Endothelial cell of umbilical vein (primary cell): ENCODE measurements around the gene MTPN. TPM values are rescaled to one million over a fixed set of nuclear protein-coding genes. Genes with fewer than 3 reads are reported as not detected.

ENCODE experiments used
- BruUV-seq: library from RNA; stranded (reverse); fragments of 400-500 nt; replicated peaks from 2 replicates; lab custom pipeline; 2021; lab: Mats Ljungman, UMichigan
- CTCF ChIA-PET: fragments of 300-600, 350-600 bp; sonication (Branson Sonifier 250); formaldehyde crosslinking; loops from one replicate; lab custom pipeline; 2021; ENCODE audit warnings: antibody characterized with exemption, inconsistent platforms; lab: Charles Lee
- POLR2A ChIA-PET: fragments of 300-600, 350-600 bp; sonication (Branson Sonifier 250); formaldehyde crosslinking; loops from one replicate; lab custom pipeline; 2021; ENCODE audit warnings: antibody characterized with exemption, inconsistent platforms; lab: Charles Lee
- DNase-seq: peaks from one replicate; pipeline ENCODE4 v3.0.0-alpha.2; 2011; ENCODE audit warnings: low read depth, low spot score
- FAIRE-seq: peaks from 2 replicates; lab custom pipeline; 2011; peaks lifted over from hg19 to GRCh38; lab: Jason Lieb, UNC
- H2AFZ ChIP-seq: 2 replicates; pipeline ENCODE4 v1.6.0; 2012; ENCODE audit warnings: low read depth, low read length, control low read depth, inconsistent platforms
- H3K27ac ChIP-seq: 2 replicates; pipeline ENCODE4 v1.5.1; 2011; ENCODE audit warnings: low read depth, mild to moderate bottlenecking, control low read depth, low read length, moderate library complexity; ENCODE audit not compliant: insufficient read depth
- H3K27me3 ChIP-seq, 2 experiments: 2 replicates each; pipeline versions ENCODE4 v1.6.0 to v1.6.1; 2011; ENCODE audit warnings: low read length in 2 of 2, mixed read lengths in 1 of 2; ENCODE audit not compliant: control insufficient read depth in 2 of 2, insufficient read depth in 2 of 2
- H3K36me3 ChIP-seq, 2 experiments: 2 replicates in 1 of 2; 3 replicates in 1 of 2; pipeline ENCODE4 v1.5.1; 2011; ENCODE audit warnings: low read length in 2 of 2, mild to moderate bottlenecking in 1 of 2, moderate library complexity in 1 of 2; ENCODE audit not compliant: control insufficient read depth in 2 of 2, insufficient read depth in 2 of 2; ENCODE audit errors: extremely low read depth in 1 of 2
- H3K4me1 ChIP-seq: 3 replicates; pipeline ENCODE4 v1.5.1; 2011; ENCODE audit warnings: mild to moderate bottlenecking, low read length; ENCODE audit not compliant: control insufficient read depth, insufficient read depth; ENCODE audit errors: extremely low read depth
- H3K4me2 ChIP-seq: 2 replicates; pipeline ENCODE4 v1.6.1; 2011; ENCODE audit warnings: low read length, control low read depth, mixed read lengths; ENCODE audit not compliant: insufficient read depth
- H3K4me3 ChIP-seq, 3 experiments: fragments of 200-600 bp in 1 of 3; sonication (generic), shearing (Covaris generic) in 1 of 3; replicated peaks in 1 of 3; 2 replicates each; pipeline ENCODE4 v1.5.1; 2011 to 2016; ENCODE audit warnings: control low read depth in 3 of 3, low read length in 3 of 3, mild to moderate bottlenecking in 2 of 3, inconsistent platforms in 1 of 3, low read depth in 1 of 3, moderate library complexity in 1 of 3; ENCODE audit not compliant: insufficient read depth in 1 of 3
- H3K79me2 ChIP-seq: 2 replicates; pipeline ENCODE4 v1.6.0; 2012; ENCODE audit warnings: low read length, inconsistent platforms; ENCODE audit not compliant: control insufficient read depth, insufficient read depth
- H3K9ac ChIP-seq: replicated peaks from 2 replicates; pipeline ENCODE3; 2011; ENCODE audit warnings: low read length, control low read depth; ENCODE audit not compliant: insufficient read depth; ENCODE audit errors: extremely low read depth
- H3K9me1 ChIP-seq: replicated peaks from 3 replicates; pipeline ENCODE4 v1.6.0; 2011; ENCODE audit warnings: mild to moderate bottlenecking, low read length; ENCODE audit not compliant: control insufficient read depth, insufficient read depth; ENCODE audit errors: extremely low read depth
- H3K9me3 ChIP-seq: replicated peaks from 2 replicates; pipeline ENCODE4 v1.5.1; 2012; ENCODE audit warnings: low read length, inconsistent platforms; ENCODE audit not compliant: control insufficient read depth, insufficient read depth
- H4K20me1 ChIP-seq: replicated peaks from 2 replicates; pipeline ENCODE3; 2011; ENCODE audit warnings: mild to moderate bottlenecking, low read length; ENCODE audit not compliant: control insufficient read depth, insufficient read depth; ENCODE audit errors: extremely low read depth
- CTCF ChIP-seq, 2 donors: IDR thresholded peaks; 1 replicate in 1 of 2; 2 replicates in 1 of 2; pipeline ENCODE4 v1.5.1; 2011; ENCODE audit warnings: low read length in 2 of 2, mild to moderate bottlenecking in 2 of 2, moderate library complexity in 2 of 2, control low read depth in 1 of 2, inconsistent platforms in 1 of 2, low read depth in 1 of 2; ENCODE audit not compliant: insufficient read depth in 1 of 2; ENCODE audit errors: extremely low read depth in 1 of 2
- EZH2 ChIP-seq: IDR thresholded peaks from 2 replicates; pipeline ENCODE4 v1.6.1; 2012; ENCODE audit warnings: borderline replicate concordance, low read depth, mild to moderate bottlenecking, moderate library complexity, low read length, inconsistent platforms; ENCODE audit not compliant: severe bottlenecking
- FOS ChIP-seq: IDR thresholded peaks from 2 replicates; pipeline ENCODE4 v1.6.1; 2011; ENCODE audit warnings: mild to moderate bottlenecking, low read length, moderate library complexity, borderline replicate concordance; ENCODE audit not compliant: insufficient read depth
- GATA2 ChIP-seq: IDR thresholded peaks from 2 replicates; pipeline ENCODE4 v1.7.0; 2011; ENCODE audit warnings: low read depth, mild to moderate bottlenecking, moderate library complexity, mixed read lengths, low read length; ENCODE audit not compliant: insufficient read length, insufficient read depth
- JUN ChIP-seq: IDR thresholded peaks from 2 replicates; pipeline ENCODE4 v1.6.1; 2011; ENCODE audit warnings: borderline replicate concordance, low read depth; ENCODE audit not compliant: insufficient read length, insufficient read depth
- MAX ChIP-seq: IDR thresholded peaks from 2 replicates; pipeline ENCODE4 v1.6.1; 2011; ENCODE audit not compliant: insufficient read depth, insufficient read length
- MYC ChIP-seq: IDR thresholded peaks from one replicate; pipeline ENCODE4 v1.6.1; 2011; ENCODE audit warnings: mild to moderate bottlenecking, low read depth, low read length
- POLR2A ChIP-seq: IDR thresholded peaks from 2 replicates; pipeline ENCODE4 v1.6.1; 2012; ENCODE audit warnings: low read depth, mild to moderate bottlenecking, control low read depth, low read length
- POLR2AphosphoS5 ChIP-seq: IDR thresholded peaks from 2 replicates; pipeline ENCODE4 v1.6.1; 2012; ENCODE audit warnings: low read depth, mild to moderate bottlenecking, control low read depth, low read length, moderate library complexity; ENCODE audit not compliant: insufficient read depth
- dilution Hi-C: fragments of 300-500 bp; cut with MboI; formaldehyde crosslinking; loops from one replicate; pipeline ENCODE4 v1.15.0; 2019; ENCODE audit warnings: low sequenced_read_pairs; ENCODE audit not compliant: extremely low pct_ligation_motif_present
- intact Hi-C: fragments of 100-400 bp; cut with micrococcal nuclease; formaldehyde crosslinking; loops from one replicate; pipeline ENCODE4 v1.10.0; 2022
- polyA plus RNA-seq, 4 experiments: library from polyadenylated mRNA; depleted of rRNA in 3 of 4; stranded (reverse) in 3 of 4; unstranded in 1 of 4; fragments of >200 nt; gene quantifications; 2 replicates each; pipeline versions ENCODE4 v1.2.1 to v1.2.3, GENCODE V29; 2011 to 2012; ENCODE audit warnings: missing spikeins in 1 of 4
- total RNA-seq: library from RNA; stranded (reverse); gene quantifications from 2 replicates; pipeline ENCODE4 v1.2.3, GENCODE V29; 2021

Gene MTPN
- total and polyA plus RNA-seq, 2 donors (not counting 3 experiments of a cell fraction or from before 2014, with no cell fraction given), result 58.1 to 174 TPM

DNA sequence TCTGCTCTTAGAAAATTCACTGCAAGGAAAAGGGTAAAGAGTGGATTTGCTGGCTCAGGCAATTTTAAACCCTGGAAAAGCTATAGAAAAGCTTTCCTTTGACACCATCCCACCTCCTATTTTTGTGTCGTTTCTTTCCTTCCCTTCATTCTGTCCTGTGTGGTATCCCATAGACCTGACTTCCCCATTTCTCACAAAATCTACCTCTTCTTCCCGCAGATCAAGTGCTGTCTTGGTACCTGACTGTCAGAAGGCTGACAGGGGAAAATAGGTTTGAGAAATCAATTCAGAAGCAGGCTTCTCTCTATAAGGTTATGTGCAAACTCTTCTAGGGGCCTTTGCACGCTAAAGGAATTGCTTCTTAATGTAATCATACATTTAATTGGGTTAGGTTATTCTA, 98.9 kb downstream of the MTPN start:
- Histone ChIP-seq H3K4me1 (no peaks in the 10 kb centered on the region), H3K4me2 (no peak overlapping the region), H3K27me3 (peaks cover 3 to 4% of the 10 kb centered on the region in 2 experiments), H2AFZ (no peak overlapping the region), H3K36me3 (no peaks in the 10 kb centered on the region), H3K9ac (no peak overlapping the region), H3K9me1 (no peaks in the 10 kb centered on the region), H3K27ac (no peak overlapping the region), H3K9me3 (no peaks in the 10 kb centered on the region), H3K79me2 (no peaks in the 10 kb centered on the region), H3K4me3 (no peak overlapping the region), H4K20me1 (no peaks in the 10 kb centered on the region)
- no peak for DNase-seq
- TF ChIP-seq POLR2A, result no peak
- TF ChIP-seq CTCF (IDR thresholded peaks at IDR 0.05; ENCODE audit: extremely low read depth in 1 of 2, insufficient read depth in 1 of 2, low read depth in 1 of 2, low read length in 2 of 2), result no peak
- no peak for TF ChIP-seq EZH2
- no peak for TF ChIP-seq JUN
- BruUV-seq, result no TSS peak
- dilution Hi-C loops (no loop called here), intact Hi-C loops (no loop called here)
- ChIA-PET POLR2A (no interaction called here), CTCF (no interaction called here)
- FAIRE-seq, result no peak

DNA sequence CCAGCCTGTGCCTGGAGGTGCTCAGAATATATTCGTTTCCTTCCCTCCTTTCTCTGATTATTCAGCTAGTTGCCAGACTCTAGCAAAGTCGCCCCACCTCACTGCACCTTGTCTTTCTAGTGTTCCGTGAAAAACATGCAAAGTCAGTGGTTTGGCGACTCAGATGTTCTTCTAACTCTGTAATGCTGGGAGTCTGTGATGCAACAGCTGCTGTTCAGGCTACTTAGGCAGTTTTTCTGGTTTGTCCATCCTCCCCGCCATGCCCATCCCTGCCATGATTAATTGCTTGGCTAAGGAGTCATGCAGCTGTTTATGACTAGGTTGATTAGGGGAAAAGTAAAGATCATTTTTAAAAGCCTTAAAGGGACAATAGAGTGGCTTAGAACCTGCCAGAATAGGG, 99.4 kb downstream of the MTPN start:
- Histone ChIP-seq H3K36me3 (no peaks in the 10 kb centered on the region), H3K4me2 (no peak overlapping the region), H2AFZ (no peak overlapping the region), H3K9ac (no peak overlapping the region), H3K27ac (no peak overlapping the region), H3K9me1 (no peaks in the 10 kb centered on the region), H4K20me1 (no peaks in the 10 kb centered on the region), H3K4me1 (no peaks in the 10 kb centered on the region), H3K4me3 (no peak overlapping the region), H3K79me2 (no peaks in the 10 kb centered on the region), H3K9me3 (no peaks in the 10 kb centered on the region), H3K27me3 (peaks cover 3 to 4% of the 10 kb centered on the region in 2 experiments)
- BruUV-seq, result no TSS peak
- dilution Hi-C loops (no loop called here), intact Hi-C loops (no loop called here)
- no peak for TF ChIP-seq JUN
- no peak for TF ChIP-seq MYC
- TF ChIP-seq POLR2AphosphoS5, result no peak
- TF ChIP-seq EZH2, result no peak
- no peak for TF ChIP-seq CTCF (IDR thresholded peaks at IDR 0.05; ENCODE audit: extremely low read depth in 1 of 2, insufficient read depth in 1 of 2, low read depth in 1 of 2, low read length in 2 of 2)
- TF ChIP-seq MAX, result no peak
- no peak for TF ChIP-seq GATA2
- TF ChIP-seq FOS, result no peak
- no peak for TF ChIP-seq POLR2A
- ChIA-PET POLR2A (no interaction called here), CTCF (no interaction called here)
- no peak for DNase-seq
- no peak for FAIRE-seq
